ENCODE data around the gene TYROBP. TPM values are rescaled to one million over a fixed set of nuclear protein-coding genes. Genes with fewer than 3 reads are reported as not detected.

The TYROBP gene
- total and polyA plus RNA-seq, 2 of the 4 experiments (the other 2 are of a cell fraction) = not detected

DNA sequence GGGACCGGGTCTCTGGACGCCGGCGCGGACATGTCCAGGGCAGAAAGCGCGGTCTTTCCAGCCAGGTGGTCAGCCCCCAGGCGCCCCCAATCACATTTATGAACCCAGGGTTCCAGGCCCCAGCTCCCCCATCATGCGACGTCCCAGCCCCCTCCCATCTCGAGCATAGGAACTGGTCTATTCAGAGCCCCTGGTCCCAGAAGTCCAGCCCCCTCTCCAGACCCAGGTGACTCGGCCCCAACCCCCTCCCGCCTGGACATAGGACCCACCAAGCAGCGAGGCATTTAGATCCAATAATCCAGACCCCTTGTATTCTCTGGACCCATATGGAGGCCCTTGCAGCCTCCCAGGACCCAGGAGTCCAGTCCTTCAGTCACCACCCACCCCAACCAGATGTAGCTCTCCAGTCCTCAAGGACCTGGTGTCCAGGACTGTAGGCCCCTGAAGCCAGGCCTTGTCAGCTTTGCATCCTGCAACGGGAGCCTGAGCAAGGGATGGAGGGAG, 39.2 kb downstream of the TYROBP start:
- H3K9ac ChIP-seq (ENCODE audit: low read depth, low read length) = no peak overlapping the region
- peak overlapping the region; percentile 88 for H2AFZ ChIP-seq (replicated peaks; ENCODE audit: low read length, poor library complexity)
- CTCF ChIA-PET = no interaction called here
- no peak overlapping the region for H2BK20ac ChIP-seq (ENCODE audit: low read depth, low read length)
- no peak overlapping the region for H3K56ac ChIP-seq (ENCODE audit: extremely low read depth, insufficient read depth, low read length)
- H3K4me1 ChIP-seq (ENCODE audit: control insufficient read depth, insufficient read depth, low read length) = peaks cover 4% of the 10 kb centered on the region
- no peaks in the 10 kb centered on the region for H3K79me1 ChIP-seq (ENCODE audit: low read depth in 1 of 2, low read length in 2 of 2)
- DNase-seq = no peak
- H3K27ac ChIP-seq (ENCODE audit: insufficient read depth, low read length) = no peak overlapping the region
- no peak overlapping the region for H3K4ac ChIP-seq (ENCODE audit: low read depth, low read length)
- no peaks in the 10 kb centered on the region for H3K36me3 ChIP-seq (ENCODE audit: control insufficient read depth, insufficient read depth, low read length)
- peak overlapping the region; percentile 32 for H3K4me3 ChIP-seq (ENCODE audit: insufficient read depth, low read depth, low read length)
- H2BK120ac ChIP-seq (ENCODE audit: low read depth, low read length) = no peak overlapping the region
- POLR2A ChIA-PET (ENCODE audit: unreplicated experiment) = no interaction called here
- no peaks in the 10 kb centered on the region for H4K20me1 ChIP-seq (ENCODE audit: insufficient read depth, low read length)
- H4K5ac ChIP-seq (ENCODE audit: low read depth, low read length) = no peak overlapping the region
- in situ Hi-C loops (cut with MboI; ENCODE audit: low sequenced_read_pairs) = no loop called here
- dilution Hi-C loops (cut with HindIII; ENCODE audit: low sequenced_read_pairs, unreplicated experiment) = no loop called here
- H2BK15ac ChIP-seq (ENCODE audit: low read depth, low read length) = no peak overlapping the region
- BruUV-seq (replicated peaks) = no TSS peak
- intact Hi-C loops (cut with micrococcal nuclease) = no loop called here
- H2BK5ac ChIP-seq (ENCODE audit: low read depth, low read length, poor library complexity, severe bottlenecking) = no peak overlapping the region
- TF ChIP-seq POLR2A (IDR thresholded peaks at IDR 0.05; ENCODE audit: low read depth, low read length) = no peak
- TF ChIP-seq MXI1 (IDR thresholded peaks at IDR 0.05; ENCODE audit: borderline replicate concordance, low read depth, low read length) = no peak
- TF ChIP-seq FOS (IDR thresholded peaks at IDR 0.05; ENCODE audit: low read depth, low read length) = no peak
- no peak for TF ChIP-seq MAZ (IDR thresholded peaks at IDR 0.05; ENCODE audit: borderline replicate concordance, low read depth, low read length)
- TF ChIP-seq ELK1 (IDR thresholded peaks at IDR 0.05; ENCODE audit: borderline replicate concordance, low read depth, low read length) = no peak
- TF ChIP-seq BHLHE40 (IDR thresholded peaks at IDR 0.05; ENCODE audit: low read depth, low read length) = no peak
- no peak for TF ChIP-seq RAD21 (IDR thresholded peaks at IDR 0.05; ENCODE audit: low read length)
- TF ChIP-seq RFX5 (IDR thresholded peaks at IDR 0.05; ENCODE audit: low read depth, low read length) = no peak
- no peak for TF ChIP-seq USF2 (IDR thresholded peaks at IDR 0.05; ENCODE audit: low read depth, low read length)
- TF ChIP-seq CEBPB (IDR thresholded peaks at IDR 0.05; ENCODE audit: low read depth, low read length) = no peak
- no peak for TF ChIP-seq SMC3 (IDR thresholded peaks at IDR 0.05; ENCODE audit: low read depth, low read length)
- no peak for TF ChIP-seq CHD1 (IDR thresholded peaks at IDR 0.05; ENCODE audit: low read depth, low read length)
- TF ChIP-seq RCOR1 (IDR thresholded peaks at IDR 0.05; ENCODE audit: insufficient replicate concordance, low read length) = no peak
- TF ChIP-seq NFE2L2 (IDR thresholded peaks at IDR 0.05; ENCODE audit: low read depth, low read length) = no peak
- TF ChIP-seq, protein P1, sequence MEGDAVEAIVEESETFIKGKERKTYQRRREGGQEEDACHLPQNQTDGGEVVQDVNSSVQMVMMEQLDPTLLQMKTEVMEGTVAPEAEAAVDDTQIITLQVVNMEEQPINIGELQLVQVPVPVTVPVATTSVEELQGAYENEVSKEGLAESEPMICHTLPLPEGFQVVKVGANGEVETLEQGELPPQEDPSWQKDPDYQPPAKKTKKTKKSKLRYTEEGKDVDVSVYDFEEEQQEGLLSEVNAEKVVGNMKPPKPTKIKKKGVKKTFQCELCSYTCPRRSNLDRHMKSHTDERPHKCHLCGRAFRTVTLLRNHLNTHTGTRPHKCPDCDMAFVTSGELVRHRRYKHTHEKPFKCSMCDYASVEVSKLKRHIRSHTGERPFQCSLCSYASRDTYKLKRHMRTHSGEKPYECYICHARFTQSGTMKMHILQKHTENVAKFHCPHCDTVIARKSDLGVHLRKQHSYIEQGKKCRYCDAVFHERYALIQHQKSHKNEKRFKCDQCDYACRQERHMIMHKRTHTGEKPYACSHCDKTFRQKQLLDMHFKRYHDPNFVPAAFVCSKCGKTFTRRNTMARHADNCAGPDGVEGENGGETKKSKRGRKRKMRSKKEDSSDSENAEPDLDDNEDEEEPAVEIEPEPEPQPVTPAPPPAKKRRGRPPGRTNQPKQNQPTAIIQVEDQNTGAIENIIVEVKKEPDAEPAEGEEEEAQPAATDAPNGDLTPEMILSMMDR (conservative IDR thresholded peaks at IDR 0.05; ENCODE audit: low read depth, low read length) = no peak
- TF ChIP-seq MAFK (IDR thresholded peaks at IDR 0.05; ENCODE audit: low read depth, low read length) = no peak
- no CpG with 5 or more reads among the region's 15 CpGs for WGBS, 2 experiments (ENCODE audit: extremely low coverage in 2 of 2, insufficient read length in 1 of 2)
- ATAC-seq (ENCODE audit: low read depth) = no peak
- H3K9me1 ChIP-seq (ENCODE audit: insufficient read depth, low read length) = peaks cover 2% of the 10 kb centered on the region
- H2AK9ac ChIP-seq (replicated peaks; ENCODE audit: low read depth, low read length, poor library complexity) = no peak overlapping the region
- no peak overlapping the region for H2AK5ac ChIP-seq (ENCODE audit: low read depth, low read length)
- H4K8ac ChIP-seq (ENCODE audit: low read depth in 2 of 2, low read length in 2 of 2) = no peak overlapping the region
- no peaks in the 10 kb centered on the region for H3K9me3 ChIP-seq (ENCODE audit: control insufficient read depth, insufficient read depth, low read length)
- H3K14ac ChIP-seq (replicated peaks; ENCODE audit: low read depth, low read length) = no peak overlapping the region
- peaks cover 17% of the 10 kb centered on the region for H3K27me3 ChIP-seq (ENCODE audit: control insufficient read depth, insufficient read depth, low read length)
- no peak overlapping the region for H4K91ac ChIP-seq (ENCODE audit: insufficient read depth, low read depth, low read length)
- peak overlapping the region; percentile 45 for H3K4me2 ChIP-seq (ENCODE audit: low read depth, low read length)
- no peak overlapping the region for H3K23ac ChIP-seq (ENCODE audit: low read depth, low read length)
- H3K18ac ChIP-seq (ENCODE audit: low read depth, low read length) = no peak overlapping the region
